HepG2 (cell line): Measurements from ENCODE around the gene ZFAND2A. TPM values are rescaled to one million over a fixed set of nuclear protein-coding genes. Genes with fewer than 3 reads are reported as not detected.

ENCODE experiments used
- BRF2 ChIP-seq: sonication (generic); formaldehyde crosslinking; IDR thresholded peaks from 2 replicates; pipeline ENCODE4 v1.8.1; 2022; ENCODE audit warnings: mild to moderate bottlenecking, missing genetic modification reagents
- HBP1 ChIP-seq: IDR thresholded peaks from 2 replicates; pipeline ENCODE4 v1.6.1; 2016; ENCODE audit warnings: low read depth, control low read depth
- HINFP ChIP-seq: sonication (generic); formaldehyde crosslinking; IDR thresholded peaks from 2 replicates; pipeline ENCODE4 v1.4.0; 2020; ENCODE audit warnings: low read depth, mild to moderate bottlenecking, missing genetic modification reagents
- HIVEP1 ChIP-seq: sonication (generic); formaldehyde crosslinking; IDR thresholded peaks from 2 replicates; pipeline ENCODE4 v1.4.0; 2020; ENCODE audit warnings: mild to moderate bottlenecking, missing genetic modification reagents
- HMGXB3 ChIP-seq: sonication (generic); formaldehyde crosslinking; IDR thresholded peaks from 2 replicates; pipeline ENCODE4 v1.4.0; 2020; ENCODE audit warnings: missing genetic modification reagents, borderline replicate concordance
- HOMEZ ChIP-seq: IDR thresholded peaks from 2 replicates; pipeline ENCODE4 v1.6.1; 2016; ENCODE audit warnings: low read depth
- JUND ChIP-seq: sonication (generic); formaldehyde crosslinking; IDR thresholded peaks from 2 replicates; pipeline ENCODE4 v1.8.0; 2022; ENCODE audit warnings: mild to moderate bottlenecking, missing genetic modification reagents
- MEF2D ChIP-seq: sonication (generic); formaldehyde crosslinking; IDR thresholded peaks from 2 replicates; pipeline ENCODE4 v1.5.1; 2020; ENCODE audit warnings: mild to moderate bottlenecking, missing genetic modification reagents
- MTA1 ChIP-seq: sonication (generic); formaldehyde crosslinking; IDR thresholded peaks from 2 replicates; pipeline ENCODE4 v1.4.0; 2020; ENCODE audit warnings: missing genetic modification reagents, mild to moderate bottlenecking, borderline replicate concordance
- MXI1 ChIP-seq: IDR thresholded peaks from 3 replicates; pipeline ENCODE4 v1.6.1; 2012; ENCODE audit warnings: low read depth, low read length, inconsistent platforms, borderline replicate concordance
- NFE2L2 ChIP-seq: fragments of 150-350 bp; IDR thresholded peaks from 2 replicates; pipeline ENCODE4 v1.6.1; 2014; ENCODE audit warnings: low read length
- RARA ChIP-seq: IDR thresholded peaks from 2 replicates; pipeline ENCODE4 v1.6.1; 2016; ENCODE audit warnings: missing genetic modification reagents, missing compliant biosample characterization
- RBAK ChIP-seq: sonication (generic); formaldehyde crosslinking; IDR thresholded peaks from 2 replicates; pipeline ENCODE4 v1.5.1; 2020; ENCODE audit warnings: mild to moderate bottlenecking, missing genetic modification reagents
- RFX3 ChIP-seq: IDR thresholded peaks from 2 replicates; pipeline ENCODE4 v1.6.1; 2016; ENCODE audit warnings: missing biosample characterization, missing genetic modification reagents
- SRY ChIP-seq: sonication (generic); formaldehyde crosslinking; IDR thresholded peaks from 2 replicates; pipeline ENCODE4 v1.8.0; 2022; ENCODE audit warnings: mild to moderate bottlenecking, missing genetic modification reagents
- XBP1 ChIP-seq: sonication (generic); formaldehyde crosslinking; IDR thresholded peaks from 2 replicates; pipeline ENCODE4 v1.5.0; 2020; ENCODE audit warnings: missing genetic modification reagents
- ZFP1 ChIP-seq: IDR thresholded peaks from 2 replicates; pipeline ENCODE4 v1.6.1; 2016
- ZNF430 ChIP-seq: sonication (generic); formaldehyde crosslinking; IDR thresholded peaks from 2 replicates; pipeline ENCODE4 v1.9.0; 2021; ENCODE audit warnings: mild to moderate bottlenecking, missing genetic modification reagents
- ZNF737 ChIP-seq: sonication (generic); formaldehyde crosslinking; IDR thresholded peaks from 2 replicates; pipeline ENCODE4 v1.5.0; 2020; ENCODE audit warnings: missing genetic modification reagents, mild to moderate bottlenecking, borderline replicate concordance
- ZSCAN25 ChIP-seq: sonication (generic); formaldehyde crosslinking; IDR thresholded peaks from 2 replicates; pipeline ENCODE4 v1.8.0; 2022; ENCODE audit warnings: mild to moderate bottlenecking, missing genetic modification reagents
- polyA plus RNA-seq, 8 experiments: library from polyadenylated mRNA; depleted of rRNA in 3 of 8; stranded (reverse) in 7 of 8; unstranded in 1 of 8; fragments of >200 nt; fragmentation: Illumina TruSeq in 4 of 8; extraction: Trizol in 4 of 8; gene quantifications; 2 replicates each; pipeline versions ENCODE4 v1.2.1 to v1.2.3, GENCODE V29; 2011 to 2016; ENCODE audit warnings: low read depth in 4 of 8, missing spikeins in 1 of 8, mixed read lengths in 1 of 8; ENCODE audit not compliant: insufficient read depth in 1 of 8
- total RNA-seq, 5 experiments: library from RNA; depleted of rRNA; stranded (reverse); fragments of >200 nt; fragmentation: Illumina TruSeq; extraction: Trizol; gene quantifications; 2 replicates each; pipeline ENCODE4 v1.2.3, GENCODE V29; 2016; ENCODE audit warnings: low read depth in 1 of 5

ZFAND2A gene
- total and polyA plus RNA-seq, 2 of the 13 experiments (the other 11 are each of a cell fraction or from before 2014, with no cell fraction given), result 140 to 153 TPM

GRCh38 chr7:1156782-1157535, 3.0 kb downstream of the ZFAND2A start (continued):
- TF ChIP-seq RFX3 (CRISPR knock-in tag) (0 out of 2 replicates have a peak, but pooled peaks have one; percentile 19), HMGXB3 (CRISPR knock-in tag) (peak; percentile 85; the same call in 1 of the 2 replicates), BRF2 (CRISPR knock-in tag) (peak; percentile 97), SRY (CRISPR knock-in tag) (0 out of 2 replicates have a peak, but pooled peaks have one; percentile 57), ZSCAN25 (peak; percentile 69; the same call in 1 of the 2 replicates), HOMEZ (CRISPR knock-in tag) (peak; percentile 67), RBAK (no peak), HINFP (CRISPR knock-in tag) (0 out of 2 replicates have a peak, but pooled peaks have one; percentile 14), JUND (CRISPR knock-in tag) (peak; percentile 93), ZNF737 (no peak), NFE2L2 (peak; percentile 52; the same call in 1 of the 2 replicates), XBP1 (CRISPR knock-in tag) (no peak; the same call in 1 of the 2 replicates), MEF2D (CRISPR knock-in tag) (peak; percentile 99), ZFP1 (peak; percentile 88), HBP1 (CRISPR knock-in tag) (peak; percentile 72; the same call in 1 of the 2 replicates), MTA1 (CRISPR knock-in tag) (peak; percentile 94), HIVEP1 (CRISPR knock-in tag) (peak; percentile 96), ZNF430 (CRISPR knock-in tag) (peak; percentile 72; the same call in 1 of the 2 replicates), MXI1 (peak; percentile 45; the same call in 1 of the 3 replicates), RARA (CRISPR knock-in tag) (peak; percentile 99)
